ENCODE data around the gene MRPS7. TPM values are rescaled to one million over a fixed set of nuclear protein-coding genes. Genes with fewer than 3 reads are reported as not detected.
"Not testable (repeated sequence)": the region's sequence is repeated elsewhere in the genome, so short reads cannot be mapped to it uniquely, and the experiment has no call there.

Gene MRPS7
- total RNA-seq, 1 donor from 2014 or later = 45.3 TPM

DNA sequence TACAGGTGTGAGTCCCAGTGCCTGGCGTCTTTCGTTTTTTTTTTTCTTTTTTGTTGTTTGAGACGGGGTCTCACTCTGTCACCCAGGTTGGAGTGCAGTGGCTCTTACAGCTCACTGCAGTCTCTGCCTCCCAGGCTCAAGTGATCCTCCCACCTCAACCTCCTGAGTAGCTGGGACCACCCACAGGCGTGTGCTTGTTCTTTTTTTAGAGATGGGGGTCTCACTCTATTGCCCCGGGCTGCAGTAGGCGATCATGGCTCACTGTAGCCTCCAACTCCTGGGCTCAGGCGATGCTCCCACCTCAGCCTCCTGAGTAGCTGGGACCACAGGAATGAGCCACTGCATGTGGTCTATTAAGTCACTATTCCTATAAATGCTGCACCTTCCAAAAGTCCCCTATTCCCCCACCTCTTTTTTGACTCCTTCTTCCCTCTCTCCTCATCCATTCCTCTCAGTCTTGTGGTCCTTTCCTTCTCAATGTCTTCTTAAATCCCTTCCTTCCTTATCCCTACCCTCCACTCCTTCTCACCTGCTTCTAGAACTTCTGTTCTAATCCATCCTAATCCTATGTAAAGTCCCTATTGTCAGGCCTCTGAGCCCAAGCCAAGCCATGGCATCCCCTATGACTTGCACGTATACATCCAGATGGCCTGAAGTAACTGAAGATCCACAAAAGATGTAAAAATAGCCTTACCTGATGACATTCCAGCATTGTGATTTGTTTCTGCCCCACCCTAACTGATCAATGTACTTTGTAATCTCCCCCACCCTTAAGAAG is 9.5 kb upstream of the MRPS7 start:
- H3K27me3 Mint-ChIP-seq (ENCODE audit: low read depth) = no peaks in the 10 kb centered on the region
- TF ChIP-seq, protein P1, sequence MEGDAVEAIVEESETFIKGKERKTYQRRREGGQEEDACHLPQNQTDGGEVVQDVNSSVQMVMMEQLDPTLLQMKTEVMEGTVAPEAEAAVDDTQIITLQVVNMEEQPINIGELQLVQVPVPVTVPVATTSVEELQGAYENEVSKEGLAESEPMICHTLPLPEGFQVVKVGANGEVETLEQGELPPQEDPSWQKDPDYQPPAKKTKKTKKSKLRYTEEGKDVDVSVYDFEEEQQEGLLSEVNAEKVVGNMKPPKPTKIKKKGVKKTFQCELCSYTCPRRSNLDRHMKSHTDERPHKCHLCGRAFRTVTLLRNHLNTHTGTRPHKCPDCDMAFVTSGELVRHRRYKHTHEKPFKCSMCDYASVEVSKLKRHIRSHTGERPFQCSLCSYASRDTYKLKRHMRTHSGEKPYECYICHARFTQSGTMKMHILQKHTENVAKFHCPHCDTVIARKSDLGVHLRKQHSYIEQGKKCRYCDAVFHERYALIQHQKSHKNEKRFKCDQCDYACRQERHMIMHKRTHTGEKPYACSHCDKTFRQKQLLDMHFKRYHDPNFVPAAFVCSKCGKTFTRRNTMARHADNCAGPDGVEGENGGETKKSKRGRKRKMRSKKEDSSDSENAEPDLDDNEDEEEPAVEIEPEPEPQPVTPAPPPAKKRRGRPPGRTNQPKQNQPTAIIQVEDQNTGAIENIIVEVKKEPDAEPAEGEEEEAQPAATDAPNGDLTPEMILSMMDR (IDR thresholded peaks at IDR 0.05; ENCODE audit: unreplicated experiment) = no peak
- no peak overlapping the region for H3K27ac Mint-ChIP-seq
- no peaks in the 10 kb centered on the region for H3K9me3 Mint-ChIP-seq
- H3K4me3 Mint-ChIP-seq = no peak overlapping the region
- H3K4me1 Mint-ChIP-seq = no peaks in the 10 kb centered on the region
- no peak for DNase-seq (ENCODE audit: low spot score in 2 of 2, unreplicated experiment in 2 of 2)
- H3K36me3 Mint-ChIP-seq = peaks cover 2% of the 10 kb centered on the region

DNA sequence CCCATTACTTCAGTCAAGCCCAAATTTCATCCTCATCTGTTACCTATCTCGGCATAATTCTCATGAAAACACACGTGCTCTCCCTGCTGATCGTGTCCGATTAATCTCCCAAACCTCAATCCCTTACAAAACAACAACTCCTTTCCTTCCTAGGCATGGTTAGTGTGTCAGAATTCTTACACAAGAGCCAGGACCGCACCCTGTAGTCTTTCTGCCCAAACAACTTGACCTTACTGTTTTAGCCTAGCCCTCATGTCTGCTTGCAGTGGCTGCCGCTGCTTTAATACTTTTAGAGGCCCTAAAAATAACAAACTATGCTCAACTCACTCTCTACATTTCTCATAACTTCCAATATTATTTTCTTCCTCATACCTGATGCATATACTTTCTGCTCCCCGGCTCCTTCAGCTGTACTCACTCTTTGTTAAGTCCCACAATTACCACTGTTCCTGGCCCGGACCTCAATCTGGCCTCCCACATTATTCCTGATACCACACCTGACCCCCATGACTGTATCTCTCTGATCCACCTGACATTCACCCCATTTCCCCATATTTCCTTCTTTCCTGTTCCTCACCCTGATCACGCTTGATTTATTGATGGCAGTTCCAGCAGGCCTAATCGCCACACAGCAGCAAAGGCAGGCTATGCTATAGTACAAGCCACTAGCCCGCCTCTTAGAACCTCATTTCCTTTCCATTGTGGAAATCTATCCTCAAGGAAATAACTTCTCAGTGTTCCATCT is 5.6 kb upstream of the MRPS7 start:
- H3K9me3 Mint-ChIP-seq; H3K36me3 Mint-ChIP-seq; H3K4me3 Mint-ChIP-seq; H3K27ac Mint-ChIP-seq; H3K27me3 Mint-ChIP-seq (ENCODE audit: low read depth); DNase-seq (ENCODE audit: low spot score in 2 of 2, unreplicated experiment in 2 of 2): not testable (repeated sequence)
- peaks cover 20% of the 10 kb centered on the region for H3K4me1 Mint-ChIP-seq

DNA sequence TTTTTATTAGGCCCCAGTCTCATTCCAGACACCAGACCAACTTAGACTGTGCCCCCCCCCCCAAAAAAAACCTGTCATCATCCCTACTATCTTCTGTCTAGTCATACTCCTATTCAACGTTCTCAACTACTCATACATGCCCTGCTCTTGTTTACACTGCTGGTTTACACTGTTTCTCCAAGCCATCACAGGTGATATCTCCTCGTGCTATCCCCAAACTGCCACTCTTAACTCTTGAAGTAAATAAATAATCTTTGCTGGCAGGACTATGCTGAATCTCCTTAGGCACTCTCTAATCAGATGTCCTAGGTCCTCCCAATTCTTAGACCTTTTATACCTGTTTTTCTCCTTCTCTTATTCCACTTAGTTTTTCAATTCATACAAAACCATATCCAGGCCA is 4.5 kb upstream of the MRPS7 start:
- not testable (repeated sequence) for H3K9me3 Mint-ChIP-seq; DNase-seq (ENCODE audit: low spot score in 2 of 2, unreplicated experiment in 2 of 2); H3K36me3 Mint-ChIP-seq; H3K27me3 Mint-ChIP-seq (ENCODE audit: low read depth); H3K4me3 Mint-ChIP-seq
- peaks cover 24% of the 10 kb centered on the region for H3K4me1 Mint-ChIP-seq
- H3K27ac Mint-ChIP-seq = peak overlapping the region; percentile 19

DNA sequence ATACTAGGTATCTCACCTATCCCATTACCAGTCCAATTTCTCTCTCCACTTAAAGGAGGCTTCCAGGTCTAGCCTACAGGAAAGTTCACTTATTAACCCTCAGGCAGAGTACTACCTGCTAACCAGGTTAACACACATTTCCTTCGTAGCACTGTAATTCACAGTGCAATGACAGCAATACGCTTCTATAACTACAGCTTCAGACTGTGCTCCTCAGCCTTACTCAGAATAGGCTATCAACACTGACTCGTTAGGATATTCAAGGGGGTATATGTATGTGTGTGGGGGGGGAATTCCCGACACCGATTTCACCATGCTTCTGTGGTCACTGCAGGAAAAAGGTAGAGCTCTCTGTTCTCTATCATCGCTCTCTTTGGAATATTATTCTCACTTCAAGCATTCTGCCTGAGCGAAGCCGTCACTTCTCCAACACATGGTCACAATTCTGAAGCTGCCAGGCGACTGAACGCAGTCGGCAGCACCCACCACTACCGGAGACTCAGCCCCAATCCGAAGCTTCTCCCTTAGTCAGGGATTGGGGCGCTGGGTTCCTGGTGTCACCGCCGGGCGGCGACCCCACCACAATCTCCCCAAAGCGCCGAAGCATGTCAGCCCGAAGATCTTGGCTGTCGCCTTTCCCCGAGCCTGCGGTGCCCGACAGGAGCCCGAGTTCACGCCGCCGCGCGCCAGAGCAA is 891 bp upstream of the MRPS7 start:
- TF ChIP-seq, protein P1 (IDR thresholded peaks at IDR 0.05; ENCODE audit: unreplicated experiment) = no peak
- no peak for DNase-seq (ENCODE audit: low spot score in 2 of 2, unreplicated experiment in 2 of 2)
- Mint-ChIP-seq H3K27me3 (ENCODE audit: low read depth) (no peaks in the 10 kb centered on the region), H3K4me3 (peak overlapping the region; percentile 98), H3K36me3 (peaks cover 3% of the 10 kb centered on the region), H3K4me1 (peaks cover 32% of the 10 kb centered on the region), H3K9me3 (no peaks in the 10 kb centered on the region), H3K27ac (peak overlapping the region; percentile 100)

DNA sequence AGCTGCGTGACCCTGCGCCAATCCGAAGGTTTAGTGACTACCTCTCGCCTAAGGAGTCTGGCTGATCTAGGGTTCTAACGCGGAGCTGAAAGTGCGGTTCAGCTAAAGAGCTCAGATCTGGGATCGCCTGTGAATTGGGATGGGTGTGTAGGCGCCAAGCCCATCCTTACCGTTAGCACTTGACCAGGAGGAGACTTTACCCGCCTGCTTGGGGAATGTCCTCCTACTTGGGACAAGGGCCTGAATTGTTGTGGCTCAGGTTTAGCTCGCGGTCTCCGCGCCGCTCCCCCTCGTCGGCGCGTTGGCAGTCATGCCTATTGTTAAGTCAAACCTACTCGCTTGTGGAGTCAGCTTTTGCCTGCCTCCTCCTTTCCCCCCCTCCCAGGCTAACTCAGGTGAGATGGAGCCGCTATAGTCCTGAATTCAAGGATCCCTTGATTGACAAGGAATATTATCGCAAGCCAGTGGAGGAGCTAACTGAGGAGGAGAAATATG is 480 bp downstream of the MRPS7 start:
- Mint-ChIP-seq H3K27me3 (ENCODE audit: low read depth) (no peaks in the 10 kb centered on the region), H3K9me3 (no peaks in the 10 kb centered on the region), H3K36me3 (peaks cover 6% of the 10 kb centered on the region), H3K27ac (peak overlapping the region; percentile 100), H3K4me3 (peak overlapping the region; percentile 98), H3K4me1 (peaks cover 32% of the 10 kb centered on the region)
- TF ChIP-seq, protein P1 (IDR thresholded peaks at IDR 0.05; ENCODE audit: unreplicated experiment) = no peak
- no peak for DNase-seq (ENCODE audit: low spot score in 2 of 2, unreplicated experiment in 2 of 2)

DNA sequence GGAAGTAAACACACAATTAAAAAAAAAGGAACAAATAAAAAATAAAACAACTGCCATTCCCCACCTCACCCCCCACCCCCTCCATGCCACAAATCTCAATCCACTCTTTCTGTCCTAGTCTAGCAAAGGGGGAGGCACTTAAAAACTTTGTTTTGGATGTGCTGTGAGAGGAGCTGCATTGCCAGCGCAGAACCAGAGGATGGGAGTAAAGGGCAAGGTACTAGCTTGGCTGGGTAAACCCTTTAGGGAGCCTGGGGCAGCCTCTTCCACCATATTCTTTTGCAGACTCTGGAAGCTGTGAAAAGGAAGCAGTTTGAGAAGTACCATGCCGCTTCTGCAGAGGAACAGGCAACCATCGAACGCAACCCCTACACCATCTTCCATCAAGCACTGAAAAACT is 1.4 kb downstream of the MRPS7 start:
- Mint-ChIP-seq H3K4me3 (peak overlapping the region; percentile 98), H3K27ac (peak overlapping the region; percentile 100), H3K36me3 (peaks cover 6% of the 10 kb centered on the region), H3K4me1 (peaks cover 35% of the 10 kb centered on the region), H3K27me3 (ENCODE audit: low read depth) (no peaks in the 10 kb centered on the region), H3K9me3 (no peaks in the 10 kb centered on the region)
- TF ChIP-seq, protein P1 (IDR thresholded peaks at IDR 0.05; ENCODE audit: unreplicated experiment) = no peak
- no peak for DNase-seq (ENCODE audit: low spot score in 2 of 2, unreplicated experiment in 2 of 2)

All from mesothelial cell of epicardium (in vitro differentiated cells).